ENCODE results near the gene EVC2.

EVC2 gene

GRCh38 chr4:5666741-5667140, 41.6 kb downstream of the EVC2 start:
- no peak for DNase-seq

- DNase-seq, result no peak
Measured at GRCh38 chr4:5664778-5665177, 43.6 kb downstream of the EVC2 start.

GRCh38 chr4:5662555-5662954, 45.8 kb downstream of the EVC2 start:
- DNase-seq, result no peak

DNA sequence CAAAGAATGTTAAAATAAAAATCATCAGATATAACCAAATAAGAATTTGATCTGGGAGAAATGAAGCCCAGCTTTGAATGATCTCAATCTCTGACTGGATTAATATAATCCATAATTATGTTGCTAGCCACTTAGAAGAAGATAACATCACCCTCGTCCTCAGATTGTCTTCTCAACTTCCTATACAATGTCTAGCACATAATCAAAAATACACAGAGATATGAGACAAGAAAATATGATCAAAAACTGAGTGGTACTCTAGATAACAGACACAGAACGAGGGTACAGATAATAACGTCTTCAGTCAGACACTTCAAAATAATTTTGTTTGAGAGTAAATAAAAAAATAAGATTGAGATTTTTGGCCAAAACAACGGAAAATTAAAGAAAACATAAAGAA, 47.1 kb downstream of the EVC2 start:
- no peak for DNase-seq

DNA sequence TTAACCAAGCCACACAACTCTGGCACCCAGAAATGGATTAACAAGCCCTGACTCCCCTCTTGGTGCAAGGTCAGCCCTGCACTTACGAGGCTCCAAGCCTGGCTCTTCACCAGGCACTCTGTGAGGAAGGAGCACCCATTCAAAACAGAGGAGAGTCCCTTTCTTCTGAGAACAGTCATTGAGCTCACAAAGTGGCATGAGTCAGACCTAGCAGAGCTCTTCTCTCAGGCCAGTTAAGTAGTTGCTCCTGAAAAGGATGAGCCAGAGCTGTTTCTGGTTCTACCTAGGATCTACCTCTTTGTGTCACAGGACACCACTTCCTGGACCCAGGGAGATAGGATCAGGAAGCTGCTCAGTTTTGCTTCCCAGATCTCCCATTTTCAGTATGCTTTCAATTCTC, 48.2 kb downstream of the EVC2 start:
- no peak for DNase-seq

DNA sequence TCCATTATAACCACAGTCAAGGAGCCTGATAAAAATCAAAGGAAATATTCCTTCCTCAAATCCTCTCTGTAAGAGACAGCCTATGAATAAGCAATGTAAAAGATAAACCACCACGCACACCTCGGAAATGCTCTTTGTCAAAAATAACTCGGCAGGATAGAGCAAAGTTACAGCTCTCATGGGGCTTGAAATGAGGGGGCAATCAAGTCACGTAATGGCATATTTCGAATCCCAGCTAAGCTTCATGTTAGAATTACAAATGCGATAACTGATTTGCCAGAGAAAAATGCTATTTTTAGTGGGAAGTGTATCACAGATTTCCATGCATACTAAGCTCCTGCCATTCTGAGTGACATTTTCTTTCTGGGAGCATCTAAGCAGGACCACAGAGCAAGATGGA, 49.4 kb downstream of the EVC2 start:
- no peak for DNase-seq

- DNase-seq, result no peak
Measured at GRCh38 chr4:5656415-5656814, 51.9 kb downstream of the EVC2 start.

- DNase-seq, result no peak
Measured at GRCh38 chr4:5654791-5655190, 53.6 kb downstream of the EVC2 start.

GRCh38 chr4:5651089-5651488, 57.3 kb downstream of the EVC2 start:
- DNase-seq, result no peak

GRCh38 chr4:5650040-5650439, 58.3 kb downstream of the EVC2 start:
- DNase-seq, result no peak

DNA sequence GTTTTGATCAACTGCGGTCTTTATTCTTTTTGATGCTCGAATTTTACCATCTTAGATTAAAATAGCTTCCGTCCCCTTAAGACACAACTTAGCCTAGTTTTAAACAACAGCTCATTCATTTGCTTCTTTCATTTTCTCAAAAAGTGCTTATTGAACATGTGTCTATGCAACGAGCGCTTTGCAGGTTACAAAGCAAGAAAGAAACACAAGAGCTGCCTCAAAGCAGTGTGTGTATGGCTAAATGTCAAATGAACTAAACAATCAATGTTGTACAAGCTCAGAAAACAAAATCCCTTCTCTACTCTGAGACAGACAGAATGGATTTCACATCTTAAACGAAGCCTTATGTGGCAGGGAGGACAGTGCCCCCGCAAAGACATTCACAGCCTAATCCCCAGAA, 61.0 kb downstream of the EVC2 start:
- DNase-seq, result no peak

DNA sequence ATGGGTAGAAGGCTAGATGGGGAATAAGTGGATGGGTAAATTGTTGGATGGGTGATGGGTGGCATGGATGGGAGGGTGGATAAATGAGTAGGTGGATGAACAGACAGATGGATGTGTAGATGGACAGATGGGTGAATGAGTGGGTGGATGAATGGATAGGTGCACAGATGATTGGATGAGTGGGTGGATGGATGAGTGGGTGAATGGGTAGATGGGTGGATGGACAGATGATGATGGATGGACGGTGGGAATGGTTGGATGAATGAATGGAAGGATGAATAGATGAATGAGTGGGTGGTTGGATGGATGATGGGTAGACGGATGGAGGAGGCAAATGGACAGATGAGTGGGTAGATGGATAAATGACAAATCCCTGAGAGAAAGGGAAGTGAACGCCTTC, 68.3 kb downstream of the EVC2 start:
- DNase-seq, result no peak

GRCh38 chr4:5639556-5639955, 68.8 kb downstream of the EVC2 start:
- DNase-seq, result no peak

DNA sequence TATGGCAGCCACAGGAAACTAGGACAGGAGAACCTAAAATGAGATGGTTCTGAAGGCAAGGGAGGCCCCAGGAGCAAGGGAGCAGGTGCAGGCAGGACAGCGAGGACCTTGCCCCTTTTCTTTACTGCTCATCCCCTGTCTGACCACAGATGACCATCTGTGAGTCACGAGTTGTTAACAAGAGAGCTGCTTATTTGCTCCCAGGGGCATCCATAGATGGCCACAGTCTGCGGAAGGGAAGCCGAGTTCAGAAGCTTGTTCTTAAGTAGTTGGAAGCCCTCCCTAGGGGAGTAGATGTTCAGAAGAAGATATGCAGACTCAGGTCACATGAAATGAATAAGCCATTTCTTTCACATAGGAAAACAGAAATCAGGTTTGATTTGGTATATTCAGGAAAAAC, 69.4 kb downstream of the EVC2 start:
- DNase-seq, result no peak

DNA sequence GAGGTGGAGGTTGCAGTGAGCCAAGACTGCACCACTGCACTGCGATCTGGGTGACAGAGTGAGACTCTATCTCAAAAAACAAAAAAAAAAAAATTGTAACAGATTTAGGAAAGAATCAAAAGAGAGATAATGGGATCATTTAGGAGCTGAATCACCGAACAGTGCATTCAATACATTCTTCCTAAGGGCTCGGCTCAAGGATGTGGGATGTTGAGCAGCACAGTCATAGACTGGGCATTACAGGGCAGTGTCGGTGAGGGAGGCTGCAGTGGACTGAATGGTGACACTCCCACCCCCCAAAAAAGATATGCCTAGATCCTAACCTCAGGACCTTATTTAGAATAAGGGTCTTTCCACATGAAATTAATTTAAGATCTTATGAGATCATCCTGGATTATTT, 70.0 kb downstream of the EVC2 start:
- DNase-seq, result no peak

DNA sequence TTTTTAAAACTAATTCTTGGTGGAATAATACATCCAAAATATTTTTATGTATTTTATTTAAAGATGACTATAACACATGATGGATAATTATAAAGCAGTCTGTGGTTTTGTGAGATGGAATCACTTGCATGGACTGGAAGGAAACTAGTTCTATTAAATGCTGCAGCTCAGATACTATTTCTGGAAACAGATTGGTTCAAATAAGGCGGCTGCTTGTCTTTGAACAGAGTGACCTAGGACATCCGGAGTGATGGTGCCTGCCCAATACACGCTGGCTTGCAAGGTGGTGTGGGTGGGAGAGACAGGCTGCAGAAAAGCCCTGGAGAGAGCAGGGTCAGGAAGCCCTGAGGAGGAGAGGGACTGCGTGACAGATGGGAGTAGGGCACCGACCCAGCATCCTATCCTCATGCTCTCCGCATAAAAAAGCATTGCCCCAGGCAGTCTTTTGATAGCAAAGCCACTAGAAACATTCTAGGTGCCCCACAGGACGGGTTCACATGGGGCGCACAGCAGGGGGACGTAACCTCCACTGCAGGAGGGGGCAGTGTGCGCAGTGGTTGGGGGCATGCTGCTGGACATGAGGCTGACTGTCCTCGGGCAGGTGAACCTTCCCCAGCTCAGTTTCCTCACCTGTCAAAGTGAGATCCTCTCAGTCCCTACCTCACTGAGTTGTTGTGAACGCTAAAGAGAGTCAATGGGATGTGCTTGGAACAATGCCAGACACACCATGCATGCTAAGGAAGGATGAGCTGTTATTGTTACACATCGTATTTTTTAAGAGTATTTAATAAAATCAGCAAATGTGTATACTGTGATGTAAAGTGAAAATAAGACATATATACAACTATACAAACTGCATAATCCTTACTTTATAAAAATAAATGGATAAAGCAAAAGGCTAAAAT, 71.3 kb downstream of the EVC2 start:
- DNase-seq, result no peak

DNA sequence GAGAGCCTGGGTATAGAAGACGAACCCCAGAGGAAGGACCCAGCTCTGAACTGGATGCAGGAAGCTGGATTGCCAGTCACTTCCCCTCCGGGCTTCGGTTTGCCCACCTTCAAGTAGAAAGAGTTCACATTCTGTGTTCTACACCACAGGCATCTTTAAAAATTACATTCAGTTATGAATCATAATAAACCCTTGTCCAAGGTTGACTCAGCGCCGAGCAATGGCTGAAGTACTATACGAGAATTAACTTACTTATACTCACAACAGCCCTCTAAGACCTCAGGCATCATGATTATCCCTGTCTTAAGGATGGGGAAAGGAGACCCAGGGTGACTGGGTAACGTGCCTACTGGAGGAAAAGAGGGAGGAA, 72.5 kb downstream of the EVC2 start:
- no peak for DNase-seq

GRCh38 chr4:5632571-5632970, 75.8 kb downstream of the EVC2 start:
- no peak for DNase-seq

DNA sequence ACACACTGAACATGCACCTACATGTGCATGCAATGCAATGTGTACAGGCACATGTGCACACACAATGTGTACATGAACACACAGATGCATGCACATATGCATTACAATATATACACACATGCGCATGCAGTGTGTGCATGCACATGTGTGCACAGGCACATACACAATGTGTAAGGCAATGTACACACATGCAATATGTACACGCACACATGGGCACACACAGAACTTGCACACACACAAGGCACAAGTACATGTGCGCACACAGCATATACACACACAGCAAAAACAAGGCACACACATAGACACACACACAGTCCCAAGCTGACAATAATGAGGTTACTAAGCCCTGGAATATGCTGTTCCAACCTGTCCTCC, 76.3 kb downstream of the EVC2 start:
- DNase-seq, result no peak

GRCh38 chr4:5631352-5632065, 76.8 kb downstream of the EVC2 start:
- no peak for DNase-seq

DNA sequence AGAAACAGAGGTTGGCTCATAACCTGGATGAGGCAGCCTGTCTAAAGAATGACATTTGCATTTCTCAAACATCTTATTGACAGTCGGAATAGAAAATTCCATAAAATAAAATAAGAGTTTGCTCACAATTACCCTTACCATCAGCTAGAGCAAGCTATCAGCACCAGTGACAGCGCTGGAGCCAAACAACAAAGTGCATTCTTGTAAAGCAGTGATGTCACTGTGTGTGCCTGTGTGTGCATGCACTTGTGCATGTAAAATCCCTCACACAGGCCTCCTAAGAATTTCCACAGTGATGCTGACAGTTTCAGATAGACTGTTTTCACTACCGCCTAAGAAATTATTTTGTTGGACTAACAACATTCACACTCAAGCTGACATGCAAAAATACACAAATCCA, 77.6 kb downstream of the EVC2 start:
- DNase-seq, result no peak

DNA sequence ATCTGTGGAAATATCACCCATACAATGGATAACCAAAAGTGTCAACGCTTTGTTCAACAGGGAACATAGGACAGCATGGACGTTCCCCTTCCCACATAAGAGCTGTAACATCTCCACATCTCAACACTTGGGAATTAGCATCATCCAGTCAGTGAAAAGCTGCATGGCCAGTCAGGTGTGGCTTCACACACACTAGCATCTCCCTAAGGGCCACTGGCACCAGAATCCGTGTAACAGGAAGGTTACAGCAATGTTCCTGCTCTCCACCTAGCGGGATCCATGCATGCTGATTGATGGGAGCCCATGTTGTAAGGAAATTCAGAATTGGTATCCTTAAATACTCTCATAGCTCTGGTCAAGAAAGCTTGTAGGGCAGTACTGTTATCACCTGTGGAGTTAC, 78.8 kb downstream of the EVC2 start:
- DNase-seq, result no peak

DNA sequence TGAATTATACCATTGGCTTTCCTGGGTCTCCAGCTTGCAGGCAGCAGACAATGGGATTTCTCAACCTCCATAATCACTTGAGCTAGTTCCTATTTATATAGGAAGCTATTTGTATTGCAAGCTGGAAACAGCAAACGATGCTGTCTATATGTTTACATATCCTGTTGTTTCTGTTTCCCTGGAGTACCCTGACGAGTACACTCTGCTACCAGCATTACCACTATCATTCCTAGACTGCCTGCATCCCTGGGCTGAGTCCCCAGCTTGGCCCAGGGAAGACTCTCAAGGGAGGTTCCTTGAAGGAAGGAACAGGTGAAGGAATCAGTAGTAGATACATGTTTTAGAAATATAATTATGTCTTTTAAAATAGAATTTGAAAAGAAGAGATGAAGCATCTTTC, 81.4 kb downstream of the EVC2 start:
- DNase-seq, result no peak

DNA sequence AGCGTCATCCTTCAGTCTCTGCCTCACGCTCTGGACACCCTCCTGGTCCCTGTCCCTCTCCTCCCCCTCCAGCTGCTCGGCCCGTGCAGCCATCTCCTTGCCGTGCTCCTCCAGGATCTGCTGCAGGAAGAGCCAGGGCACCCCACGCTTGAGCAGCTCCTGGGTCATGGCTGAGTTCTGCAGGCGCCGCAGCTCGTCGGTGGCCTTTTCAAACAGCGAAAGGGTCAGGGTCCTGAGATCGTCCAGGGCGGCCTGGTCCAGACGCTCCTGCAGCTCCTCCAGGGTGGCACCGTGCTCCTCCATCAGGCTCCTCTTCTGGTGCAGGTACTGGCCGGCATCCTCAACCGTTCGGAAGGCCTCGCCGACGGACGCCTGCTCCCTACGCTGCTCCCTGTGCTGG, 85.8 kb downstream of the EVC2 start:
- DNase-seq, result no peak

Measured in cerebellar nuclear complex (tissue), 1 donor.